Upper lobe of right lung (tissue), 1 donor: ENCODE results near the gene SPATA6L. TPM values are rescaled to one million over a fixed set of nuclear protein-coding genes. Genes with fewer than 3 reads are reported as not detected.

Source experiments
- ATAC-seq: fragments of 200-7000 bp; cut with Tn5 transposase; one replicate; pipeline ENCODE4 v1.9.1; 2020; ENCODE audit warnings: mild to moderate bottlenecking, moderate library complexity
- DNase-seq: peaks from one replicate; pipeline ENCODE4 v3.0.0-alpha.2; 2020
- H3K27ac ChIP-seq: fragments of 200-600 bp; one replicate; pipeline ENCODE4 v1.8.0; 2022
- H3K27me3 ChIP-seq: fragments of 200-600 bp; one replicate; pipeline ENCODE4 v1.8.0; 2022; ENCODE audit warnings: mild to moderate bottlenecking
- H3K36me3 ChIP-seq: fragments of 200-600 bp; one replicate; pipeline ENCODE4 v1.8.0; 2022
- H3K4me1 ChIP-seq: fragments of 200-600 bp; one replicate; pipeline ENCODE4 v1.8.0; 2022
- H3K4me3 ChIP-seq: fragments of 200-600 bp; one replicate; pipeline ENCODE4 v1.8.0; 2022; ENCODE audit warnings: mild to moderate bottlenecking
- H3K9me3 ChIP-seq: fragments of 200-600 bp; one replicate; pipeline ENCODE4 v1.8.0; 2022
- CTCF ChIP-seq: fragments of 200-600 bp; IDR thresholded peaks from one replicate; pipeline ENCODE4 v1.8.0; 2022; ENCODE audit warnings: antibody characterized with exemption
- intact Hi-C: fragments of 100-400 bp; cut with DNase I; formaldehyde crosslinking; loops from one replicate; pipeline ENCODE4 v1.11.0; 2022
- total RNA-seq: library from RNA; stranded (reverse); fragmentation: NEBNext Ultra II Directional; extraction: Animal tissue kit (Norgen Biotek cat#: 25700); gene quantifications from one replicate; pipeline ENCODE4 v1.2.1, GENCODE V29; 2021
- donor health status: DM: no; HTN: yes; CAD: no; lungs with severe emphysema.

SPATA6L gene
- total RNA-seq, 1 donor from 2014 or later: 12.6 TPM

- no peaks in the 10 kb centered on the region for H3K9me3 ChIP-seq
- intact Hi-C loops: loop anchor here (10.0 kb wide), 1 partner anchor 54 kb away; no protein-coding TSS in a partner anchor
- H3K27me3 ChIP-seq: no peaks in the 10 kb centered on the region
- peaks cover 13% of the 10 kb centered on the region for H3K4me1 ChIP-seq
- no peak for DNase-seq
- no peak for TF ChIP-seq CTCF
- H3K36me3 ChIP-seq: peaks cover 14% of the 10 kb centered on the region
- no peak for ATAC-seq
- peak overlapping the region; percentile 99 for H3K27ac ChIP-seq
- H3K4me3 ChIP-seq: peak overlapping the region; percentile 69
Measured at GRCh38 chr9:4680750-4681149, 14.5 kb upstream of the SPATA6L start.

- peaks cover 13% of the 10 kb centered on the region for H3K4me1 ChIP-seq
- H3K36me3 ChIP-seq: peaks cover 8% of the 10 kb centered on the region
- DNase-seq (no peak), ATAC-seq (no peak)
- no peak for TF ChIP-seq CTCF
- peak overlapping the region; percentile 99 for H3K27ac ChIP-seq
- H3K4me3 ChIP-seq: peak overlapping the region; percentile 69
- H3K27me3 ChIP-seq: no peaks in the 10 kb centered on the region
- H3K9me3 ChIP-seq: no peaks in the 10 kb centered on the region
- intact Hi-C loops: loop anchor here (10.0 kb wide), 1 partner anchor 55 kb away; no protein-coding TSS in a partner anchor
Measured at GRCh38 chr9:4680173-4680525, 13.9 kb upstream of the SPATA6L start.

GRCh38 chr9:4679268-4680172 is 13.2 kb upstream of the SPATA6L start, which contains the start of gene CDC37L1:
TSS of gene CDC37L1 (plus strand) at chr9:4679569. CDS start at chr9:4679768, 199 bp downstream.
- intact Hi-C loops: loop anchor here (10.0 kb wide), 1 partner anchor 55 kb away; no protein-coding TSS in a partner anchor

GRCh38 chr9:4678679-4679267 is 12.5 kb upstream of the SPATA6L start:
- ATAC-seq (no peak), DNase-seq (no peak)
- H3K27ac ChIP-seq: peak overlapping the region; percentile 99
- intact Hi-C loops: no loop called here
- H3K4me1 ChIP-seq: peaks cover 13% of the 10 kb centered on the region
- no peaks in the 10 kb centered on the region for H3K27me3 ChIP-seq
- H3K4me3 ChIP-seq: peak overlapping the region; percentile 69
- H3K36me3 ChIP-seq: no peaks in the 10 kb centered on the region
- no peak for TF ChIP-seq CTCF
- H3K9me3 ChIP-seq: no peaks in the 10 kb centered on the region

More at GRCh38 chr9:4679268-4680172, 13.2 kb upstream of the SPATA6L start, which contains the start of gene CDC37L1:
- Histone ChIP-seq H3K4me3 (peak within 1 kb of the TSS; percentile 69), H3K9me3 (no peaks in the 10 kb centered on the region), H3K4me1 (peaks cover 13% of the 10 kb centered on the region), H3K36me3 (peaks cover 1% of the 10 kb centered on the region), H3K27me3 (no peaks in the 10 kb centered on the region), H3K27ac (peak within 1 kb of the TSS; percentile 99)
- ATAC-seq (peak; percentile 99), DNase-seq (peak; percentile 99)
- TF ChIP-seq CTCF: peak; percentile 84

- H3K4me3 ChIP-seq: no peak overlapping the region
- no peaks in the 10 kb centered on the region for H3K9me3 ChIP-seq
- H3K27ac ChIP-seq: peak overlapping the region; percentile 99
- DNase-seq (no peak), ATAC-seq (no peak)
- H3K4me1 ChIP-seq: peaks cover 13% of the 10 kb centered on the region
- no peaks in the 10 kb centered on the region for H3K36me3 ChIP-seq
- H3K27me3 ChIP-seq: no peaks in the 10 kb centered on the region
- no peak for TF ChIP-seq CTCF
- intact Hi-C loops: no loop called here
Measured at GRCh38 chr9:4677392-4677791, 11.1 kb upstream of the SPATA6L start.
